ENCODE data around the gene MGST2. TPM values are rescaled to one million over a fixed set of nuclear protein-coding genes. Genes with fewer than 3 reads are reported as not detected.
A peak's percentile ranks its signal among the peaks of the same experiment; 100 is the strongest.

Gene MGST2
- 10 to 100 TPM in 2 of 5 experiments, 1 to 10 TPM in 3; 1.4 to 37.3 (median 1.9) TPM for total RNA-seq
- polyA plus RNA-seq = 1 to 10 TPM; 2.5 to 4.4 TPM
- total RNA-seq = 0.94 reads per million

DNA sequence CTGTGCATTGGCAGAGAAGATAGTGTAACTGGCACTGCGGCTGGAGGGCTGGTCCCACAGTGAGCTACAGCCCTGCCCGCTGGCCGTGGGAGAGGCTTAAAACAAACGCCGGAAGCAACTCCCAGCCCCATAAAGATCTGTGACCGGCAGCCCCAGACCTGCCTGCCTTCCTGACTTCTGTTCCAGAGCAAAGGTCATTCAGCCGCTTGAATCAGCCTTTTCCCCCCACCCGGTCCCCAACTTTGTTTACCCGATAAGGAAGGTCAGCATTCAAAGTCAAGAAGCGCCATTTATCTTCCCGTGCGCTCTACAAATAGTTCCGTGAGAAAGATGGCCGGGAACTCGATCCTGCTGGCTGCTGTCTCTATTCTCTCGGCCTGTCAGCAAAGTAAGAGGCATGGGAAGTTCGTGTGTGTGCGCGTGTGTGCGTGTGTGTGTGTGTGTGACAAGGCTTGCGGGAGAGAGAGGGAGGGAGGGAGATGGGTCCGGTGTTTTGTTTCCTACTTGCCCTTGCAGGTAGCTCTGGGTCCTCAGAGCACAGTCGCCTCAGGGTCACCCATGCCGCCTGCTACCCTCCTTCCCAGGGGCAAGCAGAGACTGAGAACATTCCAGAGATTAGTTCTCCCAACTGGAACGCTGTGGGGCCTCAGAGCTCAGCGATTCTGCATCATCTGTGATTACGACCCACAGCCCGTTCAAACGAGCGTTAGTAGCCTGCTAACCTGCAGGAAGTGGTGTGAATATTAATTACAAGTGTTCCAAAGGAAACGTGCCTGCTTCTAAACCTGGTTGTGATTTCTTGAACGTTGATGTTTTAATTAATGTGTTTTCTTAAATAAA lies at the start of gene MGST2:
Gene MGST2 (plus strand): TSS at position 130 of the 840 bp plus-strand sequence. CDS start 201 bp downstream, at position 331.
- H3K27ac ChIP-seq (ENCODE audit: low read depth, low read length) = peak within 1 kb of the TSS; percentile 42
- peak in 5 of 9 donors; percentile 17 to 51 (median 27) for DNase-seq

DNA sequence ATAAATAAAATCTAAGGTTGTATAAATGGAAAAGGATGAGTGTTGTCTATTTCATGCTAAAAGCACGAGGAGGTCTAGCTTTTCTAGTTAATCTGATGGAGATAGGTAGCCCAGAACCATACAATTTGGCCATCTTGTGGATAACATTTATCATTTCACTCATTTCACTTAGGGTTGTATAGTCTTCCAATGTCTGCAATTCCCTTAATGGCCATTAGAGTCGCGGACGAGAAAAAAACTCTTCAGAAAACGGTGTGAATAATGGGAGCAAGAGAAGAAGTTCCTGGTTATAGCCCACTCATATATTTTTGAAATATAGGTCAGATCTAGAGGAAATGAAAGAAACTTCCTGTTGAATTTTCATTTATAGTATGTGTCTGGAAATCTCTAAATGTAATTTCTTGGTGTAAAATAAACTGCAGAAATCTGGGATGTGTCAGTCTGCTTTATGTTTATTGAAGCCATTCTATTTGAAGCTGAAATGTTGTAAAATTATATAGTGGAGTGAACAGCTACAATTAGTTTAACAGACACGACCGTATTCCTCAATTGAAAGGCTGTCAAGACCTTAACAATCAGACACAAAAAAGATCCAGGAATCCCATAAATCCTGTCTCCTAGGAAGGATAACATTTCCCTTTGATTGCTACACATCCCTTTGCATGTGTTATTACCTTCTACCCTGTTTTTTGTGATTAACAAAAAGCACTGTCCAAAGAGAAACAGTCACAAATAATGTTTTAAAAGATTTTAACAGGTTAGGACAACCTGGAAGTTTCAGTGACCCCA lies 47.7 kb upstream of the MGST2 start:
- Histone ChIP-seq H3K4me3 (ENCODE audit: low read length) (no peak overlapping the region), H3K27ac (ENCODE audit: low read depth, low read length) (no peak overlapping the region), H3K4me1 (ENCODE audit: control insufficient read depth in 2 of 2, insufficient read depth in 2 of 2, low read length in 2 of 2) (no peaks in the 10 kb centered on the region), H3K36me3 (ENCODE audit: control insufficient read depth in 2 of 3, insufficient read depth in 3 of 3, low read length in 3 of 3) (no peaks in the 10 kb centered on the region), H3K9me3 (ENCODE audit: control insufficient read depth in 2 of 3, low read length in 3 of 3) (no peaks in the 10 kb centered on the region), H3K27me3 (ENCODE audit: control insufficient read depth in 2 of 2, insufficient read depth in 2 of 2, low read length in 2 of 2) (no peaks in the 10 kb centered on the region)
- DNase-seq (no peak), ATAC-seq (no peak)
- ChIA-PET POLR2A (interaction anchor here (0.9 kb wide), 1 partner anchor 322 kb away, joined by 3 read pairs; no protein-coding TSS in a partner anchor), CTCF (interaction anchor here (1.2 kb wide), 1 partner anchor 12 kb away, joined by 4 read pairs; no protein-coding TSS in a partner anchor)
- Mint-ChIP-seq H3K9me3 (peaks cover 0 to 3% (median 0%) of the 10 kb centered on the region in 11 donors), H3K4me3 (no peak overlapping the region), H3K4me1 (no peaks in the 10 kb centered on the region), H3K36me3 (no peaks in the 10 kb centered on the region), H3K27ac (no peak overlapping the region), H3K27me3 (peaks cover 0 to 5% (median 0%) of the 10 kb centered on the region in 5 donors)
- intact Hi-C loops (cut with micrococcal nuclease) = no loop called here

More for the DNA sequence above, at the start of gene MGST2:
- peak within 1 kb of the TSS; percentile 49 to 95 (median 88) for H3K27ac Mint-ChIP-seq
- H3K9me3 Mint-ChIP-seq = peaks cover 0 to 2% (median 0%) of the 10 kb centered on the region in 11 donors
- peak; percentile 61 for ATAC-seq
- ChIA-PET CTCF (interaction anchor here (0.6 kb wide), 1 partner anchor 698 kb away, joined by 3 read pairs; no protein-coding TSS in a partner anchor), POLR2A (no interaction called here)
- Histone ChIP-seq H3K27me3 (ENCODE audit: control insufficient read depth in 2 of 2, insufficient read depth in 2 of 2, low read length in 2 of 2) (no peaks in the 10 kb centered on the region), H3K36me3 (ENCODE audit: control insufficient read depth in 2 of 3, insufficient read depth in 3 of 3, low read length in 3 of 3) (no peaks in the 10 kb centered on the region), H3K4me3 (ENCODE audit: low read length) (peak within 1 kb of the TSS; percentile 64), H3K9me3 (ENCODE audit: control insufficient read depth in 2 of 3, low read length in 3 of 3) (no peaks in the 10 kb centered on the region), H3K4me1 (ENCODE audit: control insufficient read depth in 2 of 2, insufficient read depth in 2 of 2, low read length in 2 of 2) (peaks cover 0 to 9% of the 10 kb centered on the region in 2 donors)
- no peaks in the 10 kb centered on the region for H3K27me3 Mint-ChIP-seq
- peak within 1 kb of the TSS; percentile 90 to 99 (median 94) for H3K4me3 Mint-ChIP-seq
- intact Hi-C loops (cut with micrococcal nuclease) = loop anchor here in 1 of 2 donors (1.0 to 5.0 kb wide), 4 partner anchors 9 to 856 kb away; partner anchors contain the start of gene ELMOD2
- H3K36me3 Mint-ChIP-seq = peaks cover 0 to 23% (median 0%) of the 10 kb centered on the region in 5 donors
- H3K4me1 Mint-ChIP-seq = peaks cover 15 to 44% (median 19%) of the 10 kb centered on the region in 7 donors

GRCh38 chr4:139619644-139620043 lies 46.0 kb upstream of the MGST2 start:
- intact Hi-C loops (cut with micrococcal nuclease) = loop anchor here in 1 of 2 donors (1.0 kb wide), 1 partner anchor 32 kb away; no protein-coding TSS in a partner anchor
- Histone ChIP-seq H3K27ac (ENCODE audit: low read depth, low read length) (no peak overlapping the region), H3K36me3 (ENCODE audit: control insufficient read depth in 2 of 3, insufficient read depth in 3 of 3, low read length in 3 of 3) (no peaks in the 10 kb centered on the region), H3K4me1 (ENCODE audit: control insufficient read depth in 2 of 2, insufficient read depth in 2 of 2, low read length in 2 of 2) (no peaks in the 10 kb centered on the region), H3K9me3 (ENCODE audit: control insufficient read depth in 2 of 3, low read length in 3 of 3) (no peaks in the 10 kb centered on the region), H3K4me3 (ENCODE audit: low read length) (no peak overlapping the region), H3K27me3 (ENCODE audit: control insufficient read depth in 2 of 2, insufficient read depth in 2 of 2, low read length in 2 of 2) (no peaks in the 10 kb centered on the region)
- H3K9me3 Mint-ChIP-seq = peaks cover 0 to 3% (median 0%) of the 10 kb centered on the region in 11 donors
- H3K4me3 Mint-ChIP-seq = no peak overlapping the region
- no peaks in the 10 kb centered on the region for H3K4me1 Mint-ChIP-seq
- no peaks in the 10 kb centered on the region for H3K36me3 Mint-ChIP-seq
- peaks cover 10 to 15% (median 11%) of the 10 kb centered on the region in 5 donors for H3K27me3 Mint-ChIP-seq
- ChIA-PET POLR2A (no interaction called here), CTCF (no interaction called here)
- ATAC-seq (no peak), DNase-seq (no peak)
- no peak overlapping the region for H3K27ac Mint-ChIP-seq

DNA sequence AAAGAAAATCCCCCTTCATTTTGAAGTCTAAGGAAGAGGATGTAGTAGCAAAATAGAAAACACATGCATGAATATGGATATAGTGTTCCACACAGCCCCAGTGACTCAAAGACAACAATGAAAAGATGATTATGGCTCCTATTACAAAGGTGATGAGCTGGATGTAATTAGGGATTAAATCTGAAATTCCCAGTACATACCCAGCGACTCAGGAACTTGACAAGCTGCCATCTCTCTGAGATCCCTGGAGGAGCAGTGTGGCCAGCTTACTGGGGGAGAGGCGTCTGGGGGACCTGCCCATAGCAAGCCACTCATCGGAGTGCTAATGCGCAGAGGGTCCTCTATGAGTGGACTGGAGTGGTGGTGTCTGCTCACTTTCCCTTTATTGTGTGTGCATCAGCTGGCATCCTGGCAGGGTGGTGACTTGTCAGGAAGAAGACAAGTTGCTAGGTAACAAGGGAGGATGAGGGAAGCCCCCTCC lies 42.7 kb upstream of the MGST2 start:
- DNase-seq (no peak), ATAC-seq (no peak)
- Mint-ChIP-seq H3K36me3 (peaks cover 0 to 3% (median 0%) of the 10 kb centered on the region in 5 donors), H3K27ac (no peak overlapping the region), H3K9me3 (no peaks in the 10 kb centered on the region), H3K27me3 (peaks cover 10 to 24% (median 11%) of the 10 kb centered on the region in 5 donors), H3K4me3 (no peak overlapping the region), H3K4me1 (no peaks in the 10 kb centered on the region)
- H3K4me1 ChIP-seq (ENCODE audit: control insufficient read depth in 2 of 2, insufficient read depth in 2 of 2, low read length in 2 of 2) = no peaks in the 10 kb centered on the region
- CTCF ChIA-PET = no interaction called here
- H3K9me3 ChIP-seq (ENCODE audit: control insufficient read depth in 2 of 3, low read length in 3 of 3) = no peaks in the 10 kb centered on the region
- POLR2A ChIA-PET = no interaction called here
- no peaks in the 10 kb centered on the region for H3K27me3 ChIP-seq (ENCODE audit: control insufficient read depth in 2 of 2, insufficient read depth in 2 of 2, low read length in 2 of 2)
- intact Hi-C loops (cut with micrococcal nuclease) = no loop called here
- no peaks in the 10 kb centered on the region for H3K36me3 ChIP-seq (ENCODE audit: control insufficient read depth in 2 of 3, insufficient read depth in 3 of 3, low read length in 3 of 3)
- no peak overlapping the region for H3K27ac ChIP-seq (ENCODE audit: low read depth, low read length)
- no peak overlapping the region for H3K4me3 ChIP-seq (ENCODE audit: low read length)

- no peak for ATAC-seq
- DNase-seq = no peak
- no peaks in the 10 kb centered on the region for H3K27me3 ChIP-seq (ENCODE audit: control insufficient read depth in 2 of 2, insufficient read depth in 2 of 2, low read length in 2 of 2)
- no peak overlapping the region for H3K4me3 ChIP-seq (ENCODE audit: low read length)
- Mint-ChIP-seq H3K4me1 (no peaks in the 10 kb centered on the region), H3K36me3 (peaks cover 0 to 3% (median 0%) of the 10 kb centered on the region in 5 donors), H3K9me3 (no peaks in the 10 kb centered on the region), H3K27ac (no peak overlapping the region), H3K27me3 (peaks cover 10 to 24% (median 11%) of the 10 kb centered on the region in 5 donors), H3K4me3 (no peak overlapping the region)
- H3K27ac ChIP-seq (ENCODE audit: low read depth, low read length) = no peak overlapping the region
- CTCF ChIA-PET = no interaction called here
- H3K4me1 ChIP-seq (ENCODE audit: control insufficient read depth in 2 of 2, insufficient read depth in 2 of 2, low read length in 2 of 2) = no peaks in the 10 kb centered on the region
- POLR2A ChIA-PET = no interaction called here
- no peaks in the 10 kb centered on the region for H3K36me3 ChIP-seq (ENCODE audit: control insufficient read depth in 2 of 3, insufficient read depth in 3 of 3, low read length in 3 of 3)
- no peaks in the 10 kb centered on the region for H3K9me3 ChIP-seq (ENCODE audit: control insufficient read depth in 2 of 3, low read length in 3 of 3)
- intact Hi-C loops (cut with micrococcal nuclease) = no loop called here
Measured at GRCh38 chr4:139624441-139625092, 41.1 kb upstream of the MGST2 start.

- Histone ChIP-seq H3K36me3 (ENCODE audit: control insufficient read depth in 2 of 3, insufficient read depth in 3 of 3, low read length in 3 of 3) (no peaks in the 10 kb centered on the region), H3K4me1 (ENCODE audit: control insufficient read depth in 2 of 2, insufficient read depth in 2 of 2, low read length in 2 of 2) (no peaks in the 10 kb centered on the region), H3K27me3 (ENCODE audit: control insufficient read depth in 2 of 2, insufficient read depth in 2 of 2, low read length in 2 of 2) (no peaks in the 10 kb centered on the region), H3K27ac (ENCODE audit: low read depth, low read length) (no peak overlapping the region), H3K9me3 (ENCODE audit: control insufficient read depth in 2 of 3, low read length in 3 of 3) (no peaks in the 10 kb centered on the region), H3K4me3 (ENCODE audit: low read length) (no peak overlapping the region)
- Mint-ChIP-seq H3K27ac (no peak overlapping the region), H3K4me1 (no peaks in the 10 kb centered on the region), H3K4me3 (no peak overlapping the region), H3K27me3 (peaks cover 10 to 27% (median 11%) of the 10 kb centered on the region in 5 donors), H3K9me3 (no peaks in the 10 kb centered on the region), H3K36me3 (peaks cover 0 to 3% (median 0%) of the 10 kb centered on the region in 5 donors)
- CTCF ChIA-PET = no interaction called here
- POLR2A ChIA-PET = no interaction called here
- DNase-seq = no peak
- intact Hi-C loops (cut with micrococcal nuclease) = no loop called here
- no peak for ATAC-seq
Measured at GRCh38 chr4:139625093-139625455, 40.5 kb upstream of the MGST2 start.
